ENCODE results near the gene SLC13A3.

SLC13A3 gene

DNA sequence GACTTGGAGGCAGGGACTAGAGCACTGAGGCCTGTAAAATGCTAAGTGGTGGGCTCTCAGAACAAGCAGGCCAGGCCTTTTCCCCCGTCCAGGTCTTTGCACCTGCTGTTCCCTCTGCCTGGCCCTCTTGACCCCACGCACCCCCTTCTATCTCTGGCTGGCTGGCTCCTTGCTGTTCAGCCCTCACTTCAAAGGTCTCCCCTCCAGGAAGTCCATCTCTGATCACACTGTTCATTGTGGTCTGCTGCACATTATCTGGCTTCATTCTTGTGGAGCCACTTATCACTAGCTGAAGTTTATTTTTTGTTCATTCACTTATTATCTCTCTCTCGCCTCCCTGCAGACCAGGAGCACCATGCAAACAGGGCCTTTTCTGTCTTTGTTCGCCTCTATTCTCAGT is 24.5 kb downstream of the SLC13A3 start:
- Histone ChIP-seq H4K20me1 (ENCODE audit: low read depth, low read length) (no peaks in the 10 kb centered on the region), H3K79me2 (ENCODE audit: insufficient read depth, low read length) (no peaks in the 10 kb centered on the region), H3K27me3 (ENCODE audit: low read length) (no peaks in the 10 kb centered on the region), H3K4me2 (ENCODE audit: low read depth, low read length, poor library complexity, severe bottlenecking) (no peak overlapping the region), H3F3A (ENCODE audit: insufficient read depth) (no peaks in the 10 kb centered on the region), H3K9ac (ENCODE audit: low read length) (no peak overlapping the region), H3K4me3 (ENCODE audit: insufficient read depth, low read length, poor library complexity, severe bottlenecking) (no peak overlapping the region), H3K27ac (ENCODE audit: low read depth, low read length) (no peak overlapping the region), H3K9me3 (ENCODE audit: insufficient read depth, low read length) (no peaks in the 10 kb centered on the region; the same call in 1 of the 2 replicates), H3K36me3 (ENCODE audit: low read length) (no peaks in the 10 kb centered on the region), H3K9me2 (replicated peaks; ENCODE audit: insufficient read depth, low read length) (no peaks in the 10 kb centered on the region), H2AFZ (ENCODE audit: low read depth, low read length, severe bottlenecking) (no peak overlapping the region)
- no peak for TF ChIP-seq EZH2phosphoT487 (conservative IDR thresholded peaks at IDR 0.05; ENCODE audit: low read length)
- TF ChIP-seq, protein P1, sequence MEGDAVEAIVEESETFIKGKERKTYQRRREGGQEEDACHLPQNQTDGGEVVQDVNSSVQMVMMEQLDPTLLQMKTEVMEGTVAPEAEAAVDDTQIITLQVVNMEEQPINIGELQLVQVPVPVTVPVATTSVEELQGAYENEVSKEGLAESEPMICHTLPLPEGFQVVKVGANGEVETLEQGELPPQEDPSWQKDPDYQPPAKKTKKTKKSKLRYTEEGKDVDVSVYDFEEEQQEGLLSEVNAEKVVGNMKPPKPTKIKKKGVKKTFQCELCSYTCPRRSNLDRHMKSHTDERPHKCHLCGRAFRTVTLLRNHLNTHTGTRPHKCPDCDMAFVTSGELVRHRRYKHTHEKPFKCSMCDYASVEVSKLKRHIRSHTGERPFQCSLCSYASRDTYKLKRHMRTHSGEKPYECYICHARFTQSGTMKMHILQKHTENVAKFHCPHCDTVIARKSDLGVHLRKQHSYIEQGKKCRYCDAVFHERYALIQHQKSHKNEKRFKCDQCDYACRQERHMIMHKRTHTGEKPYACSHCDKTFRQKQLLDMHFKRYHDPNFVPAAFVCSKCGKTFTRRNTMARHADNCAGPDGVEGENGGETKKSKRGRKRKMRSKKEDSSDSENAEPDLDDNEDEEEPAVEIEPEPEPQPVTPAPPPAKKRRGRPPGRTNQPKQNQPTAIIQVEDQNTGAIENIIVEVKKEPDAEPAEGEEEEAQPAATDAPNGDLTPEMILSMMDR (IDR thresholded peaks at IDR 0.05; ENCODE audit: insufficient read depth, low read length, poor library complexity, severe bottlenecking): no peak

DNA sequence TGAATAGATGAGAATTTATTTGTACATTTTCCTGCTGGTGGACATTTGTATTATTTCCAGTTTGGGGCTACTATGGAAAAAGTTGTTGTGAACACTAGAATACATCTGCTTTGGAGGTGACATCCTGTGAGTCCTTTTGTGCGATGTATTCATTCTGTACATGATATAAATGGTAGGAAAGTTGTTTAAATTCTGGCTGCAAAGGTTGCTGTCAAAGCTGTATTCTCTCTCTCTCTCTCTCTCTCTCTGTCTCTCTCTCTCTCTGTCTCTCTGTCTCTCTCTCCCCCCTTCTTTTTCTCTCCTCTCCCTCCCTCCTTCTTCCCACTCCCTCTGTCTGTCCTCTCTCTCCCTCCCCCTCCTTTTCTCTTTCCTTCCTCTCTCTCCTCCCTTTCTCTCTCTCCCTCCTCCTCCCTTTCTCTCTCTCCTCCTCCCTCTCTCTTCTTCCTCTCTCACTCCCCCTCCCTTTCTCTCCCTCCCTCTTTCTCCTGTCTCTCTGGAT is 25.3 kb downstream of the SLC13A3 start:
- Histone ChIP-seq H2AFZ (ENCODE audit: low read depth, low read length, severe bottlenecking) (no peak overlapping the region), H3K36me3 (ENCODE audit: low read length) (no peaks in the 10 kb centered on the region), H3F3A (ENCODE audit: insufficient read depth) (no peaks in the 10 kb centered on the region), H3K79me2 (ENCODE audit: insufficient read depth, low read length) (no peaks in the 10 kb centered on the region), H3K27me3 (ENCODE audit: low read length) (no peaks in the 10 kb centered on the region), H4K20me1 (ENCODE audit: low read depth, low read length) (no peaks in the 10 kb centered on the region), H3K9me3 (ENCODE audit: insufficient read depth, low read length) (no peaks in the 10 kb centered on the region; the same call in 1 of the 2 replicates), H3K4me3 (ENCODE audit: insufficient read depth, low read length, poor library complexity, severe bottlenecking) (no peak overlapping the region), H3K9ac (ENCODE audit: low read length) (no peak overlapping the region), H3K27ac (ENCODE audit: low read depth, low read length) (no peak overlapping the region), H3K4me2 (ENCODE audit: low read depth, low read length, poor library complexity, severe bottlenecking) (no peak overlapping the region), H3K9me2 (replicated peaks; ENCODE audit: insufficient read depth, low read length) (no peaks in the 10 kb centered on the region)
- TF ChIP-seq, protein P1 (IDR thresholded peaks at IDR 0.05; ENCODE audit: insufficient read depth, low read length, poor library complexity, severe bottlenecking): no peak

DNA sequence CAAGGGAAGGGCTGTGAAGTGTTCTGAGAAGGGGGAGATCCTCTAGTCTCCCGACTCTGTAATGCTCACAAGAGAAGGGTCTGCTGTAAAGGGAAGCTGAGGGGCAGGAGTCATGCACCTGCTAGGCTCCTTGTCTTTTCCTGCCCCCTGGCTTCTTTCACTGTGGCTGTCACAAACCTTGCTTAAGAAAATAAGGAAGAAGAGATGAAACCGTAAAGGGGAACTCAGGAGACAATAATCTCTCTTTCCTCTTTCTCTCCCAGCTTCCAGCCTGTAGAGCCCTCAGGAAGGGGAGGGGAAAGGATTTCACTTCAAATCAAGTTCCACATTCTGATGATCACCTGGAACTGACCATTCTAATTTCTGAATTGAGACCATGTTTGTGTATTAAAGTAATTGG is 26.3 kb downstream of the SLC13A3 start:
- TF ChIP-seq, protein P1 (IDR thresholded peaks at IDR 0.05; ENCODE audit: insufficient read depth, low read length, poor library complexity, severe bottlenecking): no peak
- TF ChIP-seq EZH2phosphoT487 (conservative IDR thresholded peaks at IDR 0.05; ENCODE audit: low read length): no peak

More for the DNA sequence above, 26.3 kb downstream of the SLC13A3 start:
- Histone ChIP-seq H3K27me3 (ENCODE audit: low read length) (no peaks in the 10 kb centered on the region), H3K9me2 (replicated peaks; ENCODE audit: insufficient read depth, low read length) (no peaks in the 10 kb centered on the region), H3K36me3 (ENCODE audit: low read length) (no peaks in the 10 kb centered on the region), H3K79me2 (ENCODE audit: insufficient read depth, low read length) (no peaks in the 10 kb centered on the region), H3K4me2 (ENCODE audit: low read depth, low read length, poor library complexity, severe bottlenecking) (no peak overlapping the region), H2AFZ (ENCODE audit: low read depth, low read length, severe bottlenecking) (no peak overlapping the region), H3K9ac (ENCODE audit: low read length) (no peak overlapping the region), H3F3A (ENCODE audit: insufficient read depth) (no peaks in the 10 kb centered on the region), H3K27ac (ENCODE audit: low read depth, low read length) (no peak overlapping the region), H3K9me3 (ENCODE audit: insufficient read depth, low read length) (no peaks in the 10 kb centered on the region; the same call in 1 of the 2 replicates), H3K4me3 (ENCODE audit: insufficient read depth, low read length, poor library complexity, severe bottlenecking) (no peak overlapping the region), H4K20me1 (ENCODE audit: low read depth, low read length) (no peaks in the 10 kb centered on the region)
